Activated CD4-positive, alpha-beta memory T cell treated with anti-CD3 and anti-CD28 coated beads for 36 hours (primary cell): ENCODE results near the gene GPR173. TPM values are rescaled to one million over a fixed set of nuclear protein-coding genes. Genes with fewer than 3 reads are reported as not detected.

ENCODE experiments used
- total RNA-seq, 2 experiments: library from RNA; stranded (reverse); gene quantifications; one replicate each; pipeline ENCODE4 v1.2.3, GENCODE V29; 2021

The GPR173 gene
- total RNA-seq, 2 experiments from 2014 or later = not detected

Other genes starting within 250 kb of the GPR173 start
- gene XAGE5, start 237.5 kb upstream of the GPR173 start, total RNA-seq = not detected
- not detected for gene XAGE3, start 180.7 kb upstream of the GPR173 start, total RNA-seq
- gene FAM156B, start 151.5 kb upstream of the GPR173 start, total RNA-seq = 10 to 100 TPM; 13.0 to 14.2 TPM
- gene FAM156A, start 90.3 kb upstream of the GPR173 start, total RNA-seq = 10 to 100 TPM; 19.0 to 19.5 TPM
- 10 to 100 TPM; 70.6 to 72.8 TPM for gene TSPYL2, start 33.6 kb downstream of the GPR173 start, total RNA-seq
- gene KANTR, start 45.4 kb downstream of the GPR173 start, total RNA-seq = 1 to 10 TPM; 5.9 to 6.4 TPM
- 10 to 100 TPM; 77.6 to 86.0 TPM for gene KDM5C, start 176.4 kb downstream of the GPR173 start, total RNA-seq
- gene IQSEC2, start 232.8 kb downstream of the GPR173 start, total RNA-seq = under 1 TPM; 0.39 to 0.74 TPM